Measurements from ENCODE around the gene ORMDL2.
"Not testable (repeated sequence)": the region's sequence is repeated elsewhere in the genome, so short reads cannot be mapped to it uniquely, and the experiment has no call there.

Gene ORMDL2

GRCh38 chr12:55829967-55830600, 12.2 kb downstream of the ORMDL2 start:
- no peak for DNase-seq

- DNase-seq: no peak
These were observed 13.0 kb downstream of the ORMDL2 start for GRCh38 chr12:55830601-55831446.

GRCh38 chr12:55831447-55831815, 13.6 kb downstream of the ORMDL2 start:
- no peak for DNase-seq

- no peak for DNase-seq
These were observed 15.2 kb downstream of the ORMDL2 start for GRCh38 chr12:55833056-55833455.

- DNase-seq: not testable (repeated sequence)
These were observed 16.6 kb downstream of the ORMDL2 start for GRCh38 chr12:55834400-55834799.

GRCh38 chr12:55838361-55838760, 20.5 kb downstream of the ORMDL2 start:
- no peak for DNase-seq

GRCh38 chr12:55839345-55840140, 21.7 kb downstream of the ORMDL2 start:
- DNase-seq: no peak

- DNase-seq: no peak
These were observed 22.9 kb downstream of the ORMDL2 start for GRCh38 chr12:55840581-55841351.

- DNase-seq: no peak
These were observed 25.0 kb downstream of the ORMDL2 start, which contains the start of gene MMP19 for GRCh38 chr12:55842681-55843429. TSS of gene MMP19 (minus strand) at chr12:55842936. CDS start at chr12:55842830, 106 bp downstream.

- no peak for DNase-seq
These were observed 25.6 kb downstream of the ORMDL2 start for GRCh38 chr12:55843431-55843830.

GRCh38 chr12:55844961-55845360, 27.1 kb downstream of the ORMDL2 start:
- DNase-seq: no peak

GRCh38 chr12:55845361-55845760, 27.5 kb downstream of the ORMDL2 start:
- DNase-seq: no peak

- DNase-seq: no peak
These were observed 28.1 kb downstream of the ORMDL2 start for GRCh38 chr12:55845785-55846496.

GRCh38 chr12:55847033-55847432, 29.2 kb downstream of the ORMDL2 start:
- DNase-seq: no peak

- no peak for DNase-seq
These were observed 29.9 kb downstream of the ORMDL2 start for GRCh38 chr12:55847603-55848291.

- DNase-seq: no peak
These were observed 31.9 kb downstream of the ORMDL2 start for GRCh38 chr12:55849616-55850343.

- no peak for DNase-seq
These were observed 32.6 kb downstream of the ORMDL2 start for GRCh38 chr12:55850401-55850800.

- no peak for DNase-seq
These were observed 33.1 kb downstream of the ORMDL2 start for GRCh38 chr12:55850893-55851292.

- no peak for DNase-seq
These were observed 34.9 kb downstream of the ORMDL2 start for GRCh38 chr12:55852740-55853139.

GRCh38 chr12:55861396-55861795, 43.6 kb downstream of the ORMDL2 start:
- DNase-seq: no peak
